Right atrium auricular region (tissue), 2 donors: ENCODE results near the gene FAM120A. TPM values are rescaled to one million over a fixed set of nuclear protein-coding genes. Genes with fewer than 3 reads are reported as not detected.

Experiments
- DNase-seq: peaks from one replicate; pipeline ENCODE4 v3.0.0-alpha.2; 2019; ENCODE audit warnings: low spot score
- H3K27ac ChIP-seq, 2 donors: fragments of 200-600 bp; sonication (generic); 1 replicate in 1 of 2; 2 replicates in 1 of 2; pipeline ENCODE4 v1.5.1; 2016 to 2019
- H3K27me3 ChIP-seq, 2 donors: fragments of 200-600 bp; sonication (generic); one replicate each; pipeline versions ENCODE4 v1.5.1 to v1.6.0; 2017 to 2019
- H3K36me3 ChIP-seq: fragments of 200-600 bp; sonication (generic); one replicate; pipeline ENCODE4 v1.5.1; 2016
- H3K4me1 ChIP-seq, 2 donors: fragments of 200-600 bp; sonication (generic); one replicate each; pipeline versions ENCODE4 v1.5.1 to v1.6.0; 2017 to 2019
- H3K4me3 ChIP-seq, 2 donors: fragments of 200-600 bp; sonication (generic); 1 replicate in 1 of 2; 2 replicates in 1 of 2; pipeline ENCODE4 v1.5.1; 2017 to 2019; ENCODE audit warnings: mild to moderate bottlenecking in 1 of 2, moderate library complexity in 1 of 2
- H3K9me3 ChIP-seq, 2 donors: fragments of 200-600 bp; sonication (generic); one replicate each; pipeline ENCODE4 v1.5.1; 2019
- total RNA-seq, 2 donors: library from RNA; depleted of rRNA; stranded (reverse); fragments of >200 nt; gene quantifications; one replicate each; pipeline ENCODE4 v1.1.0, GENCODE V29; 2016
- TF ChIP-seq, protein P1 (sequence below), 2 donors: fragments of 200-600 bp; sonication (generic); IDR thresholded peaks; one replicate each; pipeline ENCODE4 v1.5.1; 2019; ENCODE audit warnings: antibody characterized with exemption in 2 of 2

FAM120A gene
- total RNA-seq, 2 donors from 2014 or later, result 79.1 to 88.7 TPM

DNA sequence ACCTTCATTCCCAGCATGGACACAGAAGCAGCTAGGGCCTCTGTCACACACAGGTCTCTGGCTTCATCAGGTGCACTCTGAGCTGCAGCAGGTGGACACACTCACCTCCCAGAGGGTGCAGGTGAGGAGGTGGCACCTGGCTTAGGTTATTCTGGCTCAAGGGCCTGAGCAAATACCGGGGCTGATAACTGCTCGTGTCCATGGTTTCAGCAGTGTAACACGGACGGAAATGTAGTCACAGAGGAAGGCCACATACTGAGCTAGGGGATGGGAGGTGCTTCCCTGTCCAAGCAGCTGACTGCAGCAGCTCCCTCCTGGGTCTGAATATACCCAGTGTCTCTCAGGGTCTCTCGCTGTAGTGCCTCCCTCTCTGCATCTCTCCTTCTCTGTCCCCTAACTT lies 130.6 kb downstream of the FAM120A start:
- Histone ChIP-seq H3K4me3 (no peak overlapping the region), H3K9me3 (no peaks in the 10 kb centered on the region), H3K36me3 (no peaks in the 10 kb centered on the region), H3K27ac (peak overlapping the region; percentile 89), H3K4me1 (peaks cover 0 to 72% of the 10 kb centered on the region in 2 donors), H3K27me3 (no peaks in the 10 kb centered on the region)
- DNase-seq, result peak; percentile 56
- TF ChIP-seq, protein P1, sequence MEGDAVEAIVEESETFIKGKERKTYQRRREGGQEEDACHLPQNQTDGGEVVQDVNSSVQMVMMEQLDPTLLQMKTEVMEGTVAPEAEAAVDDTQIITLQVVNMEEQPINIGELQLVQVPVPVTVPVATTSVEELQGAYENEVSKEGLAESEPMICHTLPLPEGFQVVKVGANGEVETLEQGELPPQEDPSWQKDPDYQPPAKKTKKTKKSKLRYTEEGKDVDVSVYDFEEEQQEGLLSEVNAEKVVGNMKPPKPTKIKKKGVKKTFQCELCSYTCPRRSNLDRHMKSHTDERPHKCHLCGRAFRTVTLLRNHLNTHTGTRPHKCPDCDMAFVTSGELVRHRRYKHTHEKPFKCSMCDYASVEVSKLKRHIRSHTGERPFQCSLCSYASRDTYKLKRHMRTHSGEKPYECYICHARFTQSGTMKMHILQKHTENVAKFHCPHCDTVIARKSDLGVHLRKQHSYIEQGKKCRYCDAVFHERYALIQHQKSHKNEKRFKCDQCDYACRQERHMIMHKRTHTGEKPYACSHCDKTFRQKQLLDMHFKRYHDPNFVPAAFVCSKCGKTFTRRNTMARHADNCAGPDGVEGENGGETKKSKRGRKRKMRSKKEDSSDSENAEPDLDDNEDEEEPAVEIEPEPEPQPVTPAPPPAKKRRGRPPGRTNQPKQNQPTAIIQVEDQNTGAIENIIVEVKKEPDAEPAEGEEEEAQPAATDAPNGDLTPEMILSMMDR (IDR thresholded peaks at IDR 0.05), result no peak

GRCh38 chr9:93582550-93582949 lies 131.1 kb downstream of the FAM120A start:
- no peaks in the 10 kb centered on the region for H3K27me3 ChIP-seq
- H3K9me3 ChIP-seq, result no peaks in the 10 kb centered on the region
- no peak for DNase-seq
- TF ChIP-seq, protein P1 (IDR thresholded peaks at IDR 0.05), result no peak
- peak overlapping the region; percentile 89 for H3K27ac ChIP-seq
- no peaks in the 10 kb centered on the region for H3K36me3 ChIP-seq
- peaks cover 0 to 74% of the 10 kb centered on the region in 2 donors for H3K4me1 ChIP-seq
- no peak overlapping the region for H3K4me3 ChIP-seq

DNA sequence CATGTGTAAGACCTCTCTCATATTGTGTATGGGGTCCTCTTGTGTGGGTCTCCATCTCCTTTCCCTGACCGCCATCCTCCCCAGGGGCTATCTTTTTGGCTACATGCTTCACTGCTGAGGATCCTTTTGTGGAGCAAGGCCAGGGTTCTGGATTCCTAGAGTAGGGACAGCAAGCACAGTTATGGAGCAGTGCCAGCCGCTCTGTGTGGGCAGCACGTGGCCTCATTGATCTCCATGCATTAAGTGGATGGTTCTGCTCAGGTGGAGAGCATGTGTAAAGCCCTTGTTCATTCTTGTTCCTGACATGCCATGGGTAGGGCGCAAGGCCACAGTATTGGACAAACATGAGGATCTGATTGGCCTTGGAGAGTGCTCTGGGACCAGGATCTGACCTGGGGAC lies 133.8 kb downstream of the FAM120A start:
- no peaks in the 10 kb centered on the region for H3K9me3 ChIP-seq
- H3K4me1 ChIP-seq, result peaks cover 0 to 73% of the 10 kb centered on the region in 2 donors
- no peak overlapping the region for H3K27ac ChIP-seq
- H3K36me3 ChIP-seq, result no peaks in the 10 kb centered on the region
- H3K4me3 ChIP-seq, result no peak overlapping the region
- H3K27me3 ChIP-seq, result no peaks in the 10 kb centered on the region
- DNase-seq, result peak; percentile 40
- TF ChIP-seq, protein P1 (IDR thresholded peaks at IDR 0.05), result no peak

GRCh38 chr9:93585695-93586094 lies 134.2 kb downstream of the FAM120A start:
- DNase-seq, result no peak
- TF ChIP-seq, protein P1 (IDR thresholded peaks at IDR 0.05), result no peak
- Histone ChIP-seq H3K9me3 (no peaks in the 10 kb centered on the region), H3K36me3 (no peaks in the 10 kb centered on the region), H3K4me3 (no peak overlapping the region), H3K27ac (peak overlapping the region in 1 of 2 donors; percentile 67), H3K27me3 (no peaks in the 10 kb centered on the region), H3K4me1 (peaks cover 0 to 73% of the 10 kb centered on the region in 2 donors)

- Histone ChIP-seq H3K4me1 (peaks cover 0 to 73% of the 10 kb centered on the region in 2 donors), H3K4me3 (no peak overlapping the region), H3K9me3 (no peaks in the 10 kb centered on the region), H3K27me3 (no peaks in the 10 kb centered on the region), H3K27ac (peak overlapping the region; percentile 55 to 67), H3K36me3 (no peaks in the 10 kb centered on the region)
- TF ChIP-seq, protein P1 (IDR thresholded peaks at IDR 0.05), result no peak
- DNase-seq, result peak; percentile 56
Measured at GRCh38 chr9:93586290-93587057, 135.0 kb downstream of the FAM120A start.
